Stimulated activated CD8-positive, alpha-beta memory T cell treated with anti-CD3 and anti-CD28 coated beads, Interleukin-7, amount 100 ng/mL, for 24 hours (primary cell): ENCODE results near the gene DENND2A.
"Not testable (repeated sequence)": the region's sequence is repeated elsewhere in the genome, so short reads cannot be mapped to it uniquely, and the experiment has no call there.

ENCODE experiments used
- DNase-seq: peaks from one replicate; pipeline ENCODE4 v3.0.0-alpha.2; 2020; ENCODE audit warnings: low read depth

DENND2A gene

GRCh38 chr7:140646931-140647647, 6.5 kb upstream of the DENND2A start:
- no peak for DNase-seq

DNA sequence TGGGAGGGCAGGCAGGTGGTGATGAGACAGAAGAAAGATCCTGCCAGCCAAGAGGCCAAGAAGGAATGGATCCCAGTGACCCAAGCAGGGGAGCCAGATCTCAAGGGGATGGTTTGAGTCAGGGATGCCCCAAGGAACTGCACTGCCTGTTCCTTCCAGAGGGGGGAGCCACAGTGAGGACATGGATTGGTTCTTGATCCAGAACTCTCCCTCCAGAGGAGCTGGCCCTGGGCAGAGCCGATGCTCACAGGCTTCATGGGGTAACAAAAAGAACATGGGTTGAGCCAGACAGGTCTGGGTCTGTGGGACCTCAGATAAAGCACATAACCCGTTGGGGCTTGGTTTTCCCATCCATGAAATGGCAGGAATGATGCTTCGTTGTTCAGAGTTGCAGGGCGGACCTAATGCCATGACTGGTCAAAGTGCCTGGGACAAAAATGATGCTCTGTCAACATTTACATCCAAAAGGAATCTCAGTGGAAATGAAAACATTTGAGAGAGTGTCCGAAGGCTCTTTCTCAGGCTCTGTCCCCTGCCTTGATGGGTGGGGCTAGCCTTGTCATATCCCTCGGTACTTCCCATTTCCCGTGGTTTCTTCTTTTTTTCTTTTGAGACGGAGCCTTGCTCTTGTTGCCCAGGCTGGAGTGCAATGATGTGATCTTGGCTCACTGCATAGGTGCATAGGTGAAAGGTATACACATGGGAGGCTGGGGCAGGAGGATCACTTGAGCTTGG, 4.7 kb upstream of the DENND2A start:
- DNase-seq = no peak

DNA sequence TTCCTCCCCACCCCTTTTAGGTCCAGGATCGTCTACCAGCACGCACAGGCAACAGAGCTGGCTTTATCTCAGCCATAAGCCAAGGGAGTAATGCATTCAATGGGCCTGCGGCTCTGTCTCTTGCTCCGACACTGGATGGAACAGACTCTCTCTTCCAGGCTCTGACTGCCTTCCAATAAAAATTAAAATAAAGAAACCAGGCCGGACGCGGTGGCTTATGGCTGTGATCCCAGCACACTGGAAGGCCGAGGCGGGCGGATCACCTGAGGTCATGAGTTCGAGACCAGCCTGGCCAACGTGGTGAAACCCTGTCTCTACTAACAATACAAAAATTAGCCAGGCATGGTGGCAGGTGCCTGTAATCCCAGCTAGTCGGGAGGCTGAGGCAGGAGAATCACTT, 4.1 kb upstream of the DENND2A start:
- DNase-seq = not testable (repeated sequence)

- no peak for DNase-seq
Measured at GRCh38 chr7:140643416-140643815, 2.8 kb upstream of the DENND2A start.

GRCh38 chr7:140641524-140642195, 1.0 kb upstream of the DENND2A start:
- DNase-seq = no peak

- DNase-seq = no peak
Measured at GRCh38 chr7:140640060-140640637, 464 bp downstream of the DENND2A start.

- no peak for DNase-seq
Measured at GRCh38 chr7:140639366-140640053, 1.1 kb downstream of the DENND2A start.

DNA sequence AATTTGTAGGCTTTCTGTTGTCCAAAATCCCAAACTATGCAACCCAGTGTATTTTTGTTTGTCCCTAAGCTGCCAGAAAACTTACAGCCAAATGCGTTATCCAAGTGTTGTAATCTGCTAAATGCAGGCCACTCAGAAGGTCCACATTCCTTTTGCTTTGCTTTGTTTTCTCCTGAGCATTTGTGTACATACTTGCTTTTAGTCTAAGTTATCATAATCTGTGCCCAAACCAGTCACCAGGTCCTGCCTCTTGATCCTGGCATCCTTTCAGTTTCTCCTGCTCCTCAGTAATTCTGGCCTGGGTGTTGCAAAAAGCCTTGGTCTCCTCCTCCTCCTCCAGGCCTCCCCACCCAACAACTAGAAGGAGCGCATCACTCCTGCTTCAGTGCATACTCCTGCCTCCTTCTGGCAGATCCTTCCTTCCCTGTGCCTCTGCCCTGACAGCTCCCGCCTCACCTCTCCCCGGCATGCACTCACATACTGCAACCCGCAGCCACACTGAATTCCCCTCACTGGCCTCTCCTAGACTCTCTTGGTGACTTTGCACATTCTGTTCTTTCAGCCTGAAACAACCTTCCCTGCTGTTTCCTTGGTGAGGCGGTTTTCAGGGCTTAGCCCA, 2.3 kb downstream of the DENND2A start:
- DNase-seq = no peak

GRCh38 chr7:140637400-140637799, 3.2 kb downstream of the DENND2A start:
- no peak for DNase-seq

GRCh38 chr7:140635816-140636215, 4.8 kb downstream of the DENND2A start:
- DNase-seq = no peak

GRCh38 chr7:140635345-140635744, 5.3 kb downstream of the DENND2A start:
- DNase-seq = no peak

DNA sequence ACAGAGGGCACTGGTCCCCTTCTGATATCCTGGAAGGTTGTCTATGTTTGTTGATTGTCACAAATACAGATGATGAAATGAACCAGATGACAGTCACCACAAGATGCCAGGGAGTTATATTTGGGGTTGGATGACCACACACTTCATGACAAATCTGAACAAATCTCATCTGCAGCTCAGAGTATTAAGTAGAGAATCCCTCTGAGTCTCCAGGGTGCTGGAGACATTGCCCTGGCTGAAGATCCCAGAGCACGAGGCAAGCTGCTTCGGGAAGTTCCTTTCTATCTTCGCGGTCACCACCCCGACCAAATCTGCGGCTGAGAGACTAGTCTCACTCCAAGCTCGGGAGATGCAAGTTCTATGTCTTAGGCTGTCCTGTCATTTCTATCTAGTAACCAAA, 9.0 kb downstream of the DENND2A start:
- no peak for DNase-seq

DNA sequence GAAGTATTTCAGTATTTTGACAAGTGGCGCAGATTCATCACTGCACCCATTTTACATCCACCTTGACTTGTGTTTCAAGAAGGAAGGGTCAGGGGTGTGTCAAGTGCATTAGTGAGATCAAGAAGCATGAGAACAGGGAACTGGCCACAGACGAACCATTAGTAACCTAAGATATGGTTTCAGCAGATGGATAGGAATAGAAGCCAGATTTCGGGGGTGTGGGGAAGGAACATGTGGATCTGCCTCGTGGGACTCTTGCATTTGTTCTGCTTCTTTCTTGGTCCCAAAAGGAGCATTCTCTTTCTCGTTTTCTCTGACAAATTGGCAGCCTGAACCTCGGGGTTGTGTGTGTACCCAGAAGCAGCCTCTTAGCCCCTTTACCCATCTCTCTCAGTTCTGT, 9.6 kb downstream of the DENND2A start:
- no peak for DNase-seq

GRCh38 chr7:140625908-140626868, 14.4 kb downstream of the DENND2A start:
- DNase-seq = no peak

GRCh38 chr7:140625192-140625558, 15.4 kb downstream of the DENND2A start:
- not testable (repeated sequence) for DNase-seq

DNA sequence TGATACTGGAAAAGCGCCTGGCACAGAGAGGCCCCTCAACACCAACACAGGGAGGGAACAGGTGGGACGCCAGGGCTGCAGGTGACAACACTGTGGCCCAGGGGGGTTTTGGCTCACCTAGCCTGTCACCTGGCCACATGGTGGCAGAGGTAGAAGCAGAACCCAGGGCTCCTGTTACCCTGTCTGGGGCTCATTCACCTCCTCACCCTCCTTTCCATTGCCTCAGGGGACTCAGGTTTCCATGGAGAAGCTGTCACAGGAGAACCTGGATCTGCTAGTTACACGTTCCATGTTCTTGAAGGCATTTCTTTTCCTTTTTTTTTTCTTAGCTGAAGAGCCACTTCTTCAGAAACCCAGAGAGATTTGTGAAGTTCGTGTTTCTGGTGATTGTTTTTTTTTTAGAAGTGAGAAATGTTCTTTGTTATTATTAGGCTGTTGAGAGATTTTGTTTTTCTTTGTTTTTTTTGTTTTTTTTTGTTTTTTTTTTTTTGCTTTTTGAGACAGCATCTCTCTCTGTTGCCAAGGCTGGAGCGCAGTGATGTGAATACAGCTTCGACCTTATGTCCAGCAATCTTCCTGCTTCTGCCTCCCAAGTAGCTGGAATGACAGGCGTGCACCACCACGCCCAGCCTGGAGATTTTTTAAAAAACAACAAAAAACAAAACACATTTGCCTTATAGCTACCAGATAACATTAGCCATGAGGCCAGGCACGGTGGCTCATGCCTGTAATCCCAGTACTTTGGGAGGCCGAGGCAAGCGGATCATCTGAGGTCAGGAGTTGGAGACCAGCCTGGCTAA, 16.0 kb downstream of the DENND2A start:
- DNase-seq = no peak

DNA sequence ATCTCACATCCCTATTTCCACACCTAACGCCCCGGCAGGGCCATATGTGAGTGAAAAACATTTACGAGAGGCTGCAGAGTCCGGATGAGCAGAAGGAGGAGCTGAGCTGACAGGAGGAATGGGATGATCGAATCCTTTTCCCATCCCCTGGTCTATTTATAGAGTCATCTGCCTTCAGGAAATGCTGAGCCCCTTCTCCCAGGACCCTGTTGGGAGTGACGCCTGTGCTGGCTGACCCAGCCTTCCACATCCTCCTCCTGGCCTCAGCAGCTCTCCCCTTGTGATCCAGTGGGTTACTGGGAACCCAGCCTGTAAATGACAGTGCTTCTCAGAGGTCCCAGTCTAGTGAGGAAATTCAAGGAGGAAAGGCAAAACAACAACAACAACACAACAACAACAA, 16.6 kb downstream of the DENND2A start:
- DNase-seq = no peak

- DNase-seq = no peak
Measured at GRCh38 chr7:140621401-140622021, 19.1 kb downstream of the DENND2A start.

- DNase-seq = not testable (repeated sequence)
Measured at GRCh38 chr7:140619915-140620510, 20.6 kb downstream of the DENND2A start.
